H9 (cell line): ENCODE measurements around the gene SLC6A7. TPM values are rescaled to one million over a fixed set of nuclear protein-coding genes. Genes with fewer than 3 reads are reported as not detected.

Experiments used
- DNase-seq: peaks from one replicate; pipeline ENCODE4 v3.0.0-alpha.2; 2017
- H2AFZ ChIP-seq: one replicate; pipeline ENCODE4 v1.6.1; 2013; ENCODE audit warnings: mild to moderate bottlenecking, low read length, control low read depth, moderate library complexity
- H2AK5ac ChIP-seq: 2 replicates; pipeline ENCODE4 v1.6.1; 2013; ENCODE audit warnings: low read length, control low read depth, mixed read lengths; ENCODE audit not compliant: insufficient read length
- H2BK120ac ChIP-seq: one replicate; pipeline ENCODE4 v1.6.1; 2013; ENCODE audit warnings: low read depth, mild to moderate bottlenecking, low read length, control low read depth, inconsistent platforms; ENCODE audit not compliant: poor library complexity, severe bottlenecking
- H2BK12ac ChIP-seq: 2 replicates; pipeline ENCODE4 v1.6.1; 2013; ENCODE audit warnings: low read length, control low read depth, mixed read lengths, low read depth; ENCODE audit not compliant: insufficient read length
- H2BK15ac ChIP-seq: 2 replicates; pipeline ENCODE4 v1.6.1; 2013; ENCODE audit warnings: low read depth, low read length, control low read depth
- H2BK20ac ChIP-seq: one replicate; pipeline ENCODE4 v1.6.1; 2013; ENCODE audit warnings: low read depth, mild to moderate bottlenecking, low read length, control low read depth, inconsistent platforms; ENCODE audit not compliant: poor library complexity, severe bottlenecking
- H2BK5ac ChIP-seq: 2 replicates; pipeline ENCODE4 v1.6.1; 2013; ENCODE audit warnings: low read length, control low read depth, mixed read lengths; ENCODE audit not compliant: insufficient read length
- H3K14ac ChIP-seq: 2 replicates; pipeline ENCODE4 v1.6.1; 2013; ENCODE audit warnings: low read length, control low read depth; ENCODE audit not compliant: insufficient read depth
- H3K18ac ChIP-seq: 2 replicates; pipeline ENCODE4 v1.6.1; 2013; ENCODE audit warnings: low read depth, mild to moderate bottlenecking, mixed read lengths, low read length, control low read depth; ENCODE audit not compliant: insufficient read length
- H3K23ac ChIP-seq: 2 replicates; pipeline ENCODE4 v1.6.1; 2013; ENCODE audit warnings: low read length, control low read depth, mixed read lengths, low read depth; ENCODE audit not compliant: insufficient read length
- H3K23me2 ChIP-seq: 2 replicates; pipeline ENCODE4 v1.6.1; 2013; ENCODE audit warnings: low read depth, mild to moderate bottlenecking, mixed read lengths, low read length, control low read depth; ENCODE audit not compliant: insufficient read length, poor library complexity, severe bottlenecking
- H3K27ac ChIP-seq: 2 replicates; pipeline ENCODE4 v1.5.1; 2013; ENCODE audit warnings: low read length, control low read depth, mixed read lengths, low read depth; ENCODE audit not compliant: insufficient read length
- H3K27me3 ChIP-seq: 2 replicates; pipeline ENCODE4 v1.6.1; 2013; ENCODE audit warnings: low read length, control low read depth, inconsistent platforms; ENCODE audit not compliant: insufficient read depth
- H3K4ac ChIP-seq: 2 replicates; pipeline ENCODE4 v1.6.1; 2013; ENCODE audit warnings: low read depth, mild to moderate bottlenecking, control low read depth, inconsistent platforms, low read length, moderate library complexity
- H3K4me1 ChIP-seq: 2 replicates; pipeline ENCODE4 v1.6.1; 2013; ENCODE audit warnings: low read length, control low read depth, inconsistent platforms; ENCODE audit not compliant: insufficient read depth
- H3K4me2 ChIP-seq: 2 replicates; pipeline ENCODE4 v1.6.1; 2013; ENCODE audit warnings: low read length, control low read depth, mixed read lengths; ENCODE audit not compliant: insufficient read length, insufficient read depth
- H3K56ac ChIP-seq: 2 replicates; pipeline ENCODE4 v1.6.1; 2013; ENCODE audit warnings: low read depth, mild to moderate bottlenecking, mixed read lengths, low read length, control low read depth; ENCODE audit not compliant: insufficient read length
- H3K79me1 ChIP-seq: 2 replicates; pipeline ENCODE4 v1.6.1; 2013; ENCODE audit warnings: low read depth, mild to moderate bottlenecking, moderate library complexity, low read length, control low read depth, inconsistent platforms; ENCODE audit not compliant: insufficient read depth, poor library complexity, severe bottlenecking
- H3K79me2 ChIP-seq: 2 replicates; pipeline ENCODE4 v1.6.1; 2013; ENCODE audit warnings: low read length, control low read depth, inconsistent platforms; ENCODE audit not compliant: insufficient read depth
- H3K9ac ChIP-seq: 2 replicates; pipeline ENCODE4 v1.6.1; 2013; ENCODE audit warnings: low read length, control low read depth, mixed read lengths; ENCODE audit not compliant: insufficient read length; ENCODE audit errors: extremely low read depth
- H3K9me3 ChIP-seq: one replicate; pipeline ENCODE4 v1.6.1; 2013; ENCODE audit warnings: low read depth, low read length, inconsistent platforms; ENCODE audit not compliant: control insufficient read depth
- H3T11ph ChIP-seq: one replicate; pipeline ENCODE4 v1.6.1; 2013; ENCODE audit warnings: mild to moderate bottlenecking, low read length, control low read depth, inconsistent platforms
- H4K20me1 ChIP-seq: one replicate; pipeline ENCODE4 v1.6.1; 2013; ENCODE audit not compliant: control insufficient read depth, insufficient read length, insufficient read depth
- H4K5ac ChIP-seq: 2 replicates; pipeline ENCODE4 v1.6.1; 2013; ENCODE audit warnings: low read depth, mild to moderate bottlenecking, mixed read lengths, low read length, control low read depth; ENCODE audit not compliant: insufficient read length
- H4K8ac ChIP-seq: replicated peaks from 2 replicates; pipeline ENCODE4 v1.6.1; 2013; ENCODE audit warnings: low read length, control low read depth, mixed read lengths, low read depth; ENCODE audit not compliant: insufficient read length
- H4K91ac ChIP-seq: 2 replicates; pipeline ENCODE4 v1.6.1; 2013; ENCODE audit warnings: low read depth, mild to moderate bottlenecking, moderate library complexity, mixed read lengths, low read length, control low read depth; ENCODE audit not compliant: insufficient read length
- H3K27ac Mint-ChIP-seq, 3 experiments: 2 replicates in 2 of 3; 3 replicates in 1 of 3; pipeline ENCODE4 v1.8.0; 2020 to 2021; ENCODE audit warnings: mixed read lengths in 3 of 3, mild to moderate bottlenecking in 1 of 3, moderate library complexity in 1 of 3
- H3K27me3 Mint-ChIP-seq: 2 replicates; pipeline ENCODE4 v1.8.0; 2021; ENCODE audit warnings: low read depth, mild to moderate bottlenecking, moderate library complexity, mixed read lengths
- H3K36me3 Mint-ChIP-seq, 3 experiments: 2 replicates in 2 of 3; 3 replicates in 1 of 3; pipeline ENCODE4 v1.8.0; 2020 to 2021; ENCODE audit warnings: low read depth in 3 of 3, mixed read lengths in 3 of 3; ENCODE audit not compliant: insufficient read depth in 1 of 3
- H3K4me1 Mint-ChIP-seq, 2 experiments: 2 replicates each; pipeline ENCODE4 v1.8.0; 2020; ENCODE audit warnings: mixed read lengths in 2 of 2
- H3K4me3 Mint-ChIP-seq, 2 experiments: 2 replicates in 1 of 2; 3 replicates in 1 of 2; pipeline ENCODE4 v1.8.0; 2020 to 2021; ENCODE audit warnings: mild to moderate bottlenecking in 2 of 2, mixed read lengths in 2 of 2, moderate library complexity in 1 of 2
- H3K9me3 Mint-ChIP-seq, 2 experiments: 2 replicates in 1 of 2; 3 replicates in 1 of 2; pipeline ENCODE4 v1.8.0; 2020; ENCODE audit warnings: mild to moderate bottlenecking in 2 of 2, mixed read lengths in 2 of 2, moderate library complexity in 1 of 2
- WGBS: extraction: QIAGEN DNeasy Blood & Tissue Kit; methylation state at CpG from one replicate; pipeline ENCODE4 v1.1.7; 2013; ENCODE audit warnings: missing lambda C conversion rate, low lambda C conversion rate, mixed read lengths; ENCODE audit not compliant: insufficient read length; ENCODE audit errors: extremely low coverage; 5-methylcytosine and 5-hydroxymethylcytosine counted together
- total RNA-seq: library from RNA; stranded (reverse); gene quantifications from 2 replicates; pipeline ENCODE4 v1.2.1, GENCODE V29; 2021
- TF ChIP-seq, protein P1 (sequence below): fragments of 200-600 bp; sonication (generic); conservative IDR thresholded peaks from 3 replicates; pipeline ENCODE4 v1.8.0; 2021; ENCODE audit warnings: antibody characterized with exemption, mild to moderate bottlenecking

The SLC6A7 gene
- total RNA-seq, 1 experiment from 2014 or later: not detected

DNA sequence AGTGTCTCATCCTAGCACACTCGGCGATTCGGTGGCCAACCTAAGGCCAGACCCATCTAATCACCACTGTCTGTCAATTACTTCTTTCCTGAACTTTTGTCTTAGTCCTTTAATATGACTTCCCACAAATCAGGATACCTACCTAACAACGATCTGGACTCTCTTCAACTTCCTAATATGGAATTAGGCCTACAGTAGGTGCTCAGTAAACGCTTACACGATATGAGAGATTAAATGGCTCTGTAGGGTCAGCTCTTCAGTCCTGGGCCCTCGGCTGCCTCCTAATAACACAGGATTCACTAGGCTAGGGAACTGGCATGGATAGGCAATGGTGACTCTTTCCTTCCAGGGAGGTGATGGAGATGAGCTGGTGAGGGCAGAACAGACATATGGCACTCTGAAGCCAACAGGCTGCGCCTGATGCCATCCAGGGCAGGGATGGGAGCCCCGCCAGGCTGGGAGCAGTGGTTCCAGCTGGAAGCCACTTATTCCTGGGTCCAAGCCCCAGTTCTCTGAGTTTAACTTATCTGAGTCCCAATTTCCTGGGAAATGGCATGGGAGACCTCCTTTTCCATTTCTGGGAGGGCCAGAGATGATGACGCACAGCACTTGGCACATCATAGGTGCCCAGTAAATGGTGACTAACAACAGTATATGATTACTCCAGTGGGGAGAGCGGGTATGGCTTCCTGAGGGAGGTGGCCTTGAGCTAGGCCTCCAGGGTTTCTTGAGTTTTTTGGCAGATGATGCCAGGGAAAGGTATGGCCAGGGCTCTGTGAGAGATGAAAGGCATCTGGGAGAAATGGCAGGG, 41.5 kb upstream of the SLC6A7 start:
- TF ChIP-seq, protein P1, sequence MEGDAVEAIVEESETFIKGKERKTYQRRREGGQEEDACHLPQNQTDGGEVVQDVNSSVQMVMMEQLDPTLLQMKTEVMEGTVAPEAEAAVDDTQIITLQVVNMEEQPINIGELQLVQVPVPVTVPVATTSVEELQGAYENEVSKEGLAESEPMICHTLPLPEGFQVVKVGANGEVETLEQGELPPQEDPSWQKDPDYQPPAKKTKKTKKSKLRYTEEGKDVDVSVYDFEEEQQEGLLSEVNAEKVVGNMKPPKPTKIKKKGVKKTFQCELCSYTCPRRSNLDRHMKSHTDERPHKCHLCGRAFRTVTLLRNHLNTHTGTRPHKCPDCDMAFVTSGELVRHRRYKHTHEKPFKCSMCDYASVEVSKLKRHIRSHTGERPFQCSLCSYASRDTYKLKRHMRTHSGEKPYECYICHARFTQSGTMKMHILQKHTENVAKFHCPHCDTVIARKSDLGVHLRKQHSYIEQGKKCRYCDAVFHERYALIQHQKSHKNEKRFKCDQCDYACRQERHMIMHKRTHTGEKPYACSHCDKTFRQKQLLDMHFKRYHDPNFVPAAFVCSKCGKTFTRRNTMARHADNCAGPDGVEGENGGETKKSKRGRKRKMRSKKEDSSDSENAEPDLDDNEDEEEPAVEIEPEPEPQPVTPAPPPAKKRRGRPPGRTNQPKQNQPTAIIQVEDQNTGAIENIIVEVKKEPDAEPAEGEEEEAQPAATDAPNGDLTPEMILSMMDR: no peak
- Histone ChIP-seq H3K4ac (no peak overlapping the region), H3K23me2 (no peaks in the 10 kb centered on the region), H4K8ac (no peak overlapping the region), H3K79me2 (no peaks in the 10 kb centered on the region), H2AK5ac (no peak overlapping the region), H3K23ac (no peak overlapping the region), H3K9me3 (no peaks in the 10 kb centered on the region), H2AFZ (no peak overlapping the region), H4K91ac (no peak overlapping the region), H2BK12ac (no peak overlapping the region), H4K20me1 (no peaks in the 10 kb centered on the region), H2BK120ac (no peak overlapping the region), H2BK5ac (no peak overlapping the region), H3K27me3 (no peaks in the 10 kb centered on the region), H3K79me1 (no peaks in the 10 kb centered on the region), H2BK15ac (no peak overlapping the region), H3K27ac (no peak overlapping the region), H3K14ac (no peak overlapping the region), H4K5ac (no peak overlapping the region), H3K56ac (no peak overlapping the region), H2BK20ac (no peak overlapping the region), H3K4me2 (no peak overlapping the region), H3K9ac (no peak overlapping the region), H3K18ac (no peak overlapping the region), H3K4me1 (peaks cover 5% of the 10 kb centered on the region; the same call in 1 of the 2 replicates), H3T11ph (no peak overlapping the region)
- no peak for DNase-seq
- no peaks in the 10 kb centered on the region for H3K9me3 Mint-ChIP-seq
- WGBS: no CpG with 5 or more reads among the region's 11 CpGs
- peaks cover 16 to 24% of the 10 kb centered on the region in 2 experiments for H3K4me1 Mint-ChIP-seq
- no peak overlapping the region; a peak in 1 of 7 replicates for H3K27ac Mint-ChIP-seq
- peaks cover 5% of the 10 kb centered on the region; the same call in 1 of the 2 replicates for H3K27me3 Mint-ChIP-seq
- no peaks in the 10 kb centered on the region for H3K36me3 Mint-ChIP-seq
- H3K4me3 Mint-ChIP-seq: no peak overlapping the region; a peak in 1 of 5 replicates
